Measurements from ENCODE around the gene TMEM62.

GRCh38 chr15:43187544-43188155 lies 54.3 kb downstream of the TMEM62 start:
- peak; percentile 45 for TF ChIP-seq CTCF (IDR thresholded peaks at IDR 0.05; ENCODE audit: insufficient read depth, low read length)
- TF ChIP-seq REST (IDR thresholded peaks at IDR 0.05; ENCODE audit: insufficient replicate concordance, low read depth) = no peak
